CD14-positive monocyte (primary cell): ENCODE results near the gene PRPF19. TPM values are rescaled to one million over a fixed set of nuclear protein-coding genes. Genes with fewer than 3 reads are reported as not detected.
A peak's percentile ranks its signal among the peaks of the same experiment; 100 is the strongest.

Experiments
- DNase-seq, 3 donors: peaks; one replicate each; pipeline ENCODE4 v3.0.0-alpha.2; 2011 to 2022
- H2AFZ ChIP-seq: 2 replicates; pipeline ENCODE4 v1.6.0; 2012; ENCODE audit warnings: mild to moderate bottlenecking, low read depth, low read length, inconsistent platforms; ENCODE audit not compliant: insufficient read depth, poor library complexity, severe bottlenecking
- H3K27ac ChIP-seq, 2 donors: 1 replicate in 1 of 2; 2 replicates in 1 of 2; pipeline ENCODE4 v1.5.1; 2012 to 2013; ENCODE audit warnings: low read length in 2 of 2, control low read depth in 1 of 2, inconsistent platforms in 1 of 2, low read depth in 1 of 2, mild to moderate bottlenecking in 1 of 2
- H3K27me3 ChIP-seq, 2 donors: one replicate each; pipeline versions ENCODE4 v1.6.0 to v1.6.1; 2011 to 2013; ENCODE audit warnings: low read length in 2 of 2; ENCODE audit not compliant: control insufficient read depth in 2 of 2, insufficient read depth in 2 of 2
- H3K36me3 ChIP-seq, 2 donors: replicated peaks in 1 of 2; 1 replicate in 1 of 2; 2 replicates in 1 of 2; pipeline versions ENCODE4 v1.5.1 to v1.6.1; 2012 to 2013; ENCODE audit warnings: low read length in 2 of 2, control low read depth in 1 of 2, inconsistent platforms in 1 of 2, mild to moderate bottlenecking in 1 of 2; ENCODE audit not compliant: insufficient read depth in 2 of 2, control insufficient read depth in 1 of 2
- H3K4me1 ChIP-seq, 2 donors: 1 replicate in 1 of 2; 2 replicates in 1 of 2; pipeline versions ENCODE4 v1.5.1 to v1.6.1; 2012 to 2013; ENCODE audit warnings: low read length in 2 of 2, control low read depth in 1 of 2, inconsistent platforms in 1 of 2, mild to moderate bottlenecking in 1 of 2, moderate library complexity in 1 of 2; ENCODE audit not compliant: insufficient read depth in 2 of 2, control insufficient read depth in 1 of 2
- H3K4me2 ChIP-seq: replicated peaks from 2 replicates; pipeline ENCODE3; 2012; ENCODE audit warnings: low read length, moderate library complexity, mild to moderate bottlenecking; ENCODE audit not compliant: poor library complexity, severe bottlenecking; ENCODE audit errors: extremely low read depth
- H3K4me3 ChIP-seq, 3 experiments: fragments of 200-600 bp in 1 of 3; sonication (generic) in 1 of 3; replicated peaks in 1 of 3; 1 replicate in 2 of 3; 2 replicates in 1 of 3; pipeline ENCODE4 v1.5.1; 2011 to 2013; ENCODE audit warnings: low read length in 3 of 3, mild to moderate bottlenecking in 3 of 3, control low read depth in 2 of 3, low read depth in 2 of 3, inconsistent platforms in 1 of 3, moderate library complexity in 1 of 3
- H3K79me2 ChIP-seq: 2 replicates; pipeline ENCODE4 v1.6.0; 2012; ENCODE audit warnings: mild to moderate bottlenecking, control low read depth, inconsistent platforms, low read length, moderate library complexity; ENCODE audit not compliant: insufficient read depth
- H3K9ac ChIP-seq: 2 replicates; pipeline ENCODE4 v1.6.0; 2017; ENCODE audit warnings: low read length, mild to moderate bottlenecking; ENCODE audit not compliant: insufficient read depth, poor library complexity, severe bottlenecking
- H3K9me3 ChIP-seq, 2 donors: replicated peaks in 1 of 2; 1 replicate in 1 of 2; 2 replicates in 1 of 2; pipeline versions ENCODE4 v1.5.1 to v1.6.1; 2012 to 2013; ENCODE audit warnings: low read length in 2 of 2, control low read depth in 1 of 2; ENCODE audit not compliant: control insufficient read depth in 1 of 2, insufficient read depth in 1 of 2
- H4K20me1 ChIP-seq: 2 replicates; pipeline ENCODE4 v1.6.0; 2012; ENCODE audit warnings: mild to moderate bottlenecking, low read length, control low read depth, moderate library complexity; ENCODE audit not compliant: insufficient read depth
- H3K27ac Mint-ChIP-seq, 7 donors: one replicate each; pipeline ENCODE4 v1.8.0; 2020; ENCODE audit warnings: mild to moderate bottlenecking in 7 of 7, mixed read lengths in 7 of 7, moderate library complexity in 6 of 7, inconsistent platforms in 2 of 7
- H3K27me3 Mint-ChIP-seq, 3 donors: one replicate each; pipeline ENCODE4 v1.8.0; 2021 to 2022; ENCODE audit warnings: low read depth in 3 of 3, mild to moderate bottlenecking in 3 of 3, mixed read lengths in 3 of 3, moderate library complexity in 3 of 3, inconsistent platforms in 1 of 3
- H3K36me3 Mint-ChIP-seq, 2 donors: one replicate each; pipeline ENCODE4 v1.8.0; 2020; ENCODE audit warnings: mixed read lengths in 2 of 2, inconsistent platforms in 1 of 2, mild to moderate bottlenecking in 1 of 2
- H3K4me1 Mint-ChIP-seq: one replicate; pipeline ENCODE4 v1.8.0; 2020; ENCODE audit warnings: mild to moderate bottlenecking, mixed read lengths
- H3K4me3 Mint-ChIP-seq, 2 donors: one replicate each; pipeline ENCODE4 v1.8.0; 2020; ENCODE audit warnings: mild to moderate bottlenecking in 2 of 2, mixed read lengths in 2 of 2, moderate library complexity in 1 of 2
- H3K9me3 Mint-ChIP-seq, 7 donors: one replicate each; pipeline ENCODE4 v1.8.0; 2020 to 2022; ENCODE audit warnings: mixed read lengths in 7 of 7, mild to moderate bottlenecking in 6 of 7, moderate library complexity in 6 of 7, inconsistent platforms in 2 of 7
- CTCF ChIP-seq: fragments of 200-600 bp; IDR thresholded peaks from one replicate; pipeline ENCODE4 v1.8.0; 2022; ENCODE audit warnings: antibody characterized with exemption, mild to moderate bottlenecking
- WGBS: methylation state at CpG from one replicate; pipeline ENCODE4 v1.1.5; 2013; ENCODE audit warnings: missing lambda C conversion rate; ENCODE audit not compliant: insufficient coverage; 5-methylcytosine and 5-hydroxymethylcytosine counted together
- intact Hi-C, 2 donors: fragments of 100-400 bp; cut with micrococcal nuclease; formaldehyde crosslinking; loops; one replicate each; pipeline versions ENCODE4 v1.15.0 to v1.15.1; 2023
- polyA plus RNA-seq, 3 donors: library from polyadenylated mRNA; depleted of rRNA in 1 of 3; unstranded in 2 of 3; stranded (reverse) in 1 of 3; fragments of 300-500 nt in 2 of 3; fragments of >200 nt in 1 of 3; fragmentation: Illumina TruSeq in 2 of 3; gene quantifications; 1 replicate in 2 of 3; 2 replicates in 1 of 3; pipeline ENCODE4 v1.2.3, GENCODE V29; 2012 to 2021

The PRPF19 gene
- polyA plus RNA-seq, 3 donors = 7.8 to 33.2 (median 12.2) TPM

DNA sequence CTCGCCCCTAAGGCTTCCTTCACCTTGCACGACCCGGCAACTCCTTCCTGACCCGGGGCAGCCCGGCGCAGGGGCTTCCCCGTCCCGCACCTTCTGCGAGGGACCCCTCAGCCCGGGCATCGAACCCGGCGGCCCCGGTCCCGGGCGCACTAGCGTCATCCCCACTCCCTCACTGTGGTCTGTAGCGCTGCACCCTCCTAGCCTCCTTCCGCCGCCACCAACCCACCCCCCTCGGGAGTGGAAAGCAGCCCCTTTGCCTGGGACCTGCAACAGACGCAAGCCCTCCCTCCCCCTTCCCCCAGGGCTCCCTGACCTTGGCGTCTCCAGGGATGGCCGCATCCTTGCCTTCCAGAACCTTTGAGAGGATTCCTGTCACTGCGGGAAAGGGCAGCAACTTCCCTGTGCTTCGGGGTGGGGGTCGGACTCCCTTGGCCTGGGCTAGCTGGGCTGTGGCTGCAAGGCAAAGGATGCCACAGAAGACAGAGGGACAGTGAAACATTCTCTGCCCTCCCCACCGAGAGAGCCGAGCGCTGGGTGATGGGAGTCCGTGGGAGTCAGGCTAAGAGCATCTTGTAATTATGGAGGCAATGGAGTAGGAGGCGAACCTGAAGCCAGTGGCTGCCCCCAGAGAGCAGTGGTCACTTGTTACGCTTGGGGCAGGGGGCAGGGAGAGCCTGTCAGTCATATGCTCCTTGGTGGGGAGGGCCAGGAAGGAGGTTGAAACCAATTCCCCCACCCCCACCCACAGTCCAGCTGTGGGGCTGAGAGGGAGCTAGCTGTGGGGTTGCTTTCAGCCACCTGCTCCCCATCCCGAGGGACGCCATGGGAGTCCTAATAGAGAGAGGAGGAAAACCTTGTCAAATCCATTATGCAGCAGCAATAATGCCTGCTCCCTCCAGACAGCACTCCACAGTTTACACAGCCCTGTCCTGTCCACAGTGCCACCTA is 18.8 kb upstream of the PRPF19 start:
- no peak for DNase-seq
- peaks cover 0 to 10% (median 4%) of the 10 kb centered on the region in 7 donors for H3K9me3 Mint-ChIP-seq
- Histone ChIP-seq H2AFZ (peak overlapping the region; percentile 30), H3K9ac (no peak overlapping the region), H3K4me3 (peak overlapping the region in 1 of 3 experiments; percentile 56), H3K4me1 (peaks cover 16 to 17% of the 10 kb centered on the region in 2 donors), H3K36me3 (peaks cover 28 to 34% of the 10 kb centered on the region in 2 donors), H3K27ac (no peak overlapping the region), H4K20me1 (no peaks in the 10 kb centered on the region), H3K27me3 (peaks cover 25 to 48% of the 10 kb centered on the region in 2 donors), H3K9me3 (peaks cover 0 to 9% of the 10 kb centered on the region in 2 donors), H3K79me2 (peaks cover under 1% of the 10 kb centered on the region), H3K4me2 (peak overlapping the region; percentile 74)
- intact Hi-C loops = no loop called here
- no peak for TF ChIP-seq CTCF
- peak overlapping the region; percentile 34 to 82 for H3K4me3 Mint-ChIP-seq
- H3K4me1 Mint-ChIP-seq = peaks cover 11% of the 10 kb centered on the region
- H3K27me3 Mint-ChIP-seq = peaks cover 50 to 68% (median 58%) of the 10 kb centered on the region in 3 donors
- peaks cover 35% of the 10 kb centered on the region in 2 donors for H3K36me3 Mint-ChIP-seq
- peak overlapping the region in 1 of 7 donors; percentile 32 for H3K27ac Mint-ChIP-seq
- WGBS = 5% methylated on average over 27 of the region's 35 CpGs

- peaks cover 0 to 9% of the 10 kb centered on the region in 2 donors for H3K9me3 ChIP-seq
- Mint-ChIP-seq H3K36me3 (peaks cover 40 to 43% of the 10 kb centered on the region in 2 donors), H3K27ac (peak within 1 kb of the TSS in 2 of 7 donors; percentile 32 to 64), H3K4me1 (peaks cover 19% of the 10 kb centered on the region), H3K27me3 (peaks cover 45 to 60% (median 53%) of the 10 kb centered on the region in 3 donors), H3K4me3 (peak within 1 kb of the TSS; percentile 34 to 83), H3K9me3 (peaks cover 0 to 10% (median 4%) of the 10 kb centered on the region in 7 donors)
- peak within 1 kb of the TSS in 1 of 3 experiments; percentile 56 for H3K4me3 ChIP-seq
- H3K27me3 ChIP-seq = peaks cover 25 to 46% of the 10 kb centered on the region in 2 donors
- H4K20me1 ChIP-seq = peaks cover 4% of the 10 kb centered on the region
- H3K27ac ChIP-seq = no peak within 1 kb of the TSS
- H2AFZ ChIP-seq = peak within 1 kb of the TSS; percentile 30
- H3K9ac ChIP-seq = no peak within 1 kb of the TSS
- H3K36me3 ChIP-seq = peaks cover 30 to 39% of the 10 kb centered on the region in 2 donors
- 2% methylated on average over 64 of the region's 69 CpGs for WGBS
- no peak for DNase-seq
- peaks cover 6% of the 10 kb centered on the region for H3K79me2 ChIP-seq
- TF ChIP-seq CTCF = no peak
- peaks cover 25% of the 10 kb centered on the region in 2 donors for H3K4me1 ChIP-seq
- intact Hi-C loops = no loop called here
- H3K4me2 ChIP-seq = peak within 1 kb of the TSS; percentile 74
These were observed 17.9 kb upstream of the PRPF19 start, which contains the start of gene TMEM132A for GRCh38 chr11:60924110-60924905. Gene TMEM132A, plus strand, starts transcription at chr11:60924460. Its CDS starts 174 bp downstream, at chr11:60924634.
